ENCODE measurements around the gene HTT.
"Not testable (repeated sequence)": the region's sequence is repeated elsewhere in the genome, so short reads cannot be mapped to it uniquely, and the experiment has no call there.

Gene HTT

GRCh38 chr4:3121596-3121995 lies 47.1 kb downstream of the HTT start:
- DNase-seq (ENCODE audit: low spot score): no peak

GRCh38 chr4:3122081-3122563 lies 47.6 kb downstream of the HTT start:
- DNase-seq (ENCODE audit: low spot score): no peak

GRCh38 chr4:3123181-3123671 lies 48.7 kb downstream of the HTT start:
- no peak for DNase-seq (ENCODE audit: low spot score)

- DNase-seq (ENCODE audit: low spot score): no peak
Observed at GRCh38 chr4:3124070-3124767, 49.7 kb downstream of the HTT start.

GRCh38 chr4:3127112-3127511 lies 52.6 kb downstream of the HTT start:
- no peak for DNase-seq (ENCODE audit: low spot score)

- no peak for DNase-seq (ENCODE audit: low spot score)
Observed at GRCh38 chr4:3128058-3128457, 53.6 kb downstream of the HTT start.

- DNase-seq (ENCODE audit: low spot score): no peak
Observed at GRCh38 chr4:3128976-3129375, 54.5 kb downstream of the HTT start.

GRCh38 chr4:3130201-3130600 lies 55.7 kb downstream of the HTT start:
- no peak for DNase-seq (ENCODE audit: low spot score)

- DNase-seq (ENCODE audit: low spot score): no peak
Observed at GRCh38 chr4:3130826-3131225, 56.3 kb downstream of the HTT start.

- DNase-seq (ENCODE audit: low spot score): no peak
Observed at GRCh38 chr4:3134201-3134600, 59.7 kb downstream of the HTT start.

GRCh38 chr4:3135155-3136011 lies 60.9 kb downstream of the HTT start:
- no peak for DNase-seq (ENCODE audit: low spot score)

GRCh38 chr4:3136454-3136853 lies 62.0 kb downstream of the HTT start:
- no peak for DNase-seq (ENCODE audit: low spot score)

GRCh38 chr4:3137908-3138307 lies 63.4 kb downstream of the HTT start:
- no peak for DNase-seq (ENCODE audit: low spot score)

GRCh38 chr4:3145234-3145924 lies 70.9 kb downstream of the HTT start:
- DNase-seq (ENCODE audit: low spot score): no peak

GRCh38 chr4:3148926-3149325 lies 74.4 kb downstream of the HTT start:
- DNase-seq (ENCODE audit: low spot score): no peak

- DNase-seq (ENCODE audit: low spot score): not testable (repeated sequence)
Observed at GRCh38 chr4:3151238-3151637, 76.8 kb downstream of the HTT start.

GRCh38 chr4:3157366-3157765 lies 82.9 kb downstream of the HTT start:
- no peak for DNase-seq (ENCODE audit: low spot score)

GRCh38 chr4:3158841-3159240 lies 84.4 kb downstream of the HTT start:
- no peak for DNase-seq (ENCODE audit: low spot score)

- DNase-seq (ENCODE audit: low spot score): no peak
Observed at GRCh38 chr4:3160438-3160837, 86.0 kb downstream of the HTT start.

- DNase-seq (ENCODE audit: low spot score): not testable (repeated sequence)
Observed at GRCh38 chr4:3161044-3161443, 86.6 kb downstream of the HTT start.

- not testable (repeated sequence) for DNase-seq (ENCODE audit: low spot score)
Observed at GRCh38 chr4:3166434-3166833, 92.0 kb downstream of the HTT start.

- DNase-seq (ENCODE audit: low spot score): no peak
Observed at GRCh38 chr4:3168029-3168428, 93.5 kb downstream of the HTT start.
